NCI-H1930 (cell line): ENCODE results near the gene KLRC2.
"Not testable (repeated sequence)": the region's sequence is repeated elsewhere in the genome, so short reads cannot be mapped to it uniquely, and the experiment has no call there.

Experiments
- DNase-seq, 2 experiments: peaks; one replicate each; lab custom pipeline; 2025; lab: John Stamatoyannopoulos, UW

The KLRC2 gene

DNA sequence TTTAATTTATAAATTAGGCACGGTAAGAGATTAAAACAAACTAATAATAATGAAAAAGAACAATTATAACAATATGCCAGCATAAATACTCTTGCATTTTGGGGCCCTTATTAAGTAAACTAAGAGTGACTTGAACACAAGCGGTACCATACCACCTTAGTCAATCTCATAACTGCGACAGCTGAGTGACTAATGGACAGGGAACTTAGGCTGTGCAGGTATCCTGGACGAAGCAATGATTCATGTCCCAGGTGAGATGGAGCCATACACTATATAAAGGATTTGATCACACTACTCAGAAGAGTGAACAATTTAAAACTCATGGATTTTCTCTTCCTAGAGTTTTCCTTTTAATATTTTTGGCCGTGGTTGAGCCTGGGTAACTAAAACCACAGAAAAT is 30.5 kb downstream of the KLRC2 start:
- no peak for DNase-seq

DNA sequence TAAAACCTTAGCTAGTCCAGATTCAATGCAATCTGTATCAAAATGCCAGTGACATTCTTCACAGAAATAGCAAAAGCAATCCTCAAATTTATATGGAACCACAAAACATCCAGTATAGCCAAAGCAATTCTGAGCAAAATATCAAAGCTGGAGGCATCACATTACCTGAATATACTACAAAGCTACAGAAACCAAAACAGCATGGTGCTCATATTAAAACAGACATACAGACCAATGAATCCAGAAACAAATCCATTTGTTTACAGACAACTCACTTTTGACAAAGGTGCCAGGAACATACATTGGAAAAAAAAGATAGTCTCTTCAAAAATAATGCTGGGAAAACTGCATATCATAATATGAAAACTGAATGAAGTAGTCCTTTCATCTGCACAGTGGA is 31.0 kb downstream of the KLRC2 start:
- no peak for DNase-seq

DNA sequence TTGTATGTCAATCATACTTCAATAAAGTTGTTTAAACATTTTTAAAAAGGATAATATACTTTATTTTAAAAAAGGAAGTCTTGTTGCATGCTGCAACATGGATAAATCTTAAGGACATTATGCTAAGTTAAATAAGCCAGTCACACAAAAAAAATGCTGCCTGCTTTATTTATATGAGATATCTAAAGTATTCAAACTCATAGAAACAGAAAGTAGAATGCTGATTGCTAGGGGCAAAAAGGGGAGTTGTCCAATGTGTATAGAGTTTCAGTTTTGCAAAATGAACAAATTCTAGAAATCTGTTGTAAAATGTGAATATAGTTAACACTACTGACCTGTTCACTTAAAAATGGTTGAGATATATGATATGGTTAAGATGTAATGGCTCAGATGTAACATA is 35.0 kb downstream of the KLRC2 start:
- no peak for DNase-seq

DNA sequence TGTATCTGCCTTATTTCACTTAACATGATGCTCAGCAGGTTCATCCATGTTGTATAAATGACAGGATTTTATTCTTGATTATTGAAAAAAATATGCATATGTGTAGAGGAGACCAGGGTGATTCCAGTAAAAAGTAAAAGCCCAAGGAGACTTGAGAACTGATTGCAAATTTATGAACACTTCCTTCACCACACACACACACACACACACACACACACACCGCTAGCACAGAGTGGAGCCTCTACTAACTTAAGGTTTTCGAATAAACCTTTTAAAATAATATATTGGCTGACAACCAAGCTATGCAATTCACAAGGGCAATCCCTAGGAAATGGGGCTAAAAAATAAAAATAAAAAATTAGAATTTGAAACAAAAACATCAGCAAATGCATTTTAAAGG is 37.6 kb downstream of the KLRC2 start:
- DNase-seq = no peak

DNA sequence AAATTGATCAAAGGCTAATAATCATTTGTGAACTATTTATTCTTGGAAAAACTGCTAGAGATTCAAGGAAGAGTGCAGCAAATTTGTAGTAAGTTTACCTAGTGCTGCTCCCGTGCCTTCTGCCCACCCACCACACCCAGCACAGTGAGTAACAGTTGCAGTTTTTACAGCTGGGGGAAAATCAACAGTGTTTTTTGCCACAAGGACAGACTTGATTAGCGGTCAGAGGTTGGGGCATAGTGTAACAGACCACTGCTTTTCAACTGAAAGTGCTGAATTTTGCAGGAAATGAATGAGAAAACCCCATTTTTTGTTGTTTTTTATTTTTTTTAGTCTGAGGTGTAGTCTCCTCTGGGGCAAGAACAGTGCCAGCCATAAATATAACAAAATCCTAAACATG is 38.5 kb downstream of the KLRC2 start:
- DNase-seq = no peak

DNA sequence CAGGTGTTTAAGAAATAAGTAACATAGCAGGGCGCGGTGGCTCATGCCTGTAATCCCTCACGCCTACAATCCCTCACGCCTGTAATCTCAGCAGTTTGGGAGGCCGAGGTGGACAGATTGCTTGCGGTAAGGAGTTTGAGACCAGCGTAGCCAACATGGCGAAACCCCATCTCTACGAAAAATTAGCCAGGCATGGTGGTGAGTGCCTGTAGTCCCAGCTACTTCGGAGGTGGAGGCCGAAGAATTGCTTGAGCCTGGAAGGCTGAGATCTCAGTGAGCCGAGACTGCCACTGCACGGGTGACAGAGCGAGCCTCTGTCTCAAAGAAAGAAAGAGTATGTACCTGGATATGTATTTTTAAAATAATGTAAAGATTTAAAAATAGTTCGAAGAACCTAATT is 39.6 kb downstream of the KLRC2 start:
- DNase-seq = not testable (repeated sequence)

DNA sequence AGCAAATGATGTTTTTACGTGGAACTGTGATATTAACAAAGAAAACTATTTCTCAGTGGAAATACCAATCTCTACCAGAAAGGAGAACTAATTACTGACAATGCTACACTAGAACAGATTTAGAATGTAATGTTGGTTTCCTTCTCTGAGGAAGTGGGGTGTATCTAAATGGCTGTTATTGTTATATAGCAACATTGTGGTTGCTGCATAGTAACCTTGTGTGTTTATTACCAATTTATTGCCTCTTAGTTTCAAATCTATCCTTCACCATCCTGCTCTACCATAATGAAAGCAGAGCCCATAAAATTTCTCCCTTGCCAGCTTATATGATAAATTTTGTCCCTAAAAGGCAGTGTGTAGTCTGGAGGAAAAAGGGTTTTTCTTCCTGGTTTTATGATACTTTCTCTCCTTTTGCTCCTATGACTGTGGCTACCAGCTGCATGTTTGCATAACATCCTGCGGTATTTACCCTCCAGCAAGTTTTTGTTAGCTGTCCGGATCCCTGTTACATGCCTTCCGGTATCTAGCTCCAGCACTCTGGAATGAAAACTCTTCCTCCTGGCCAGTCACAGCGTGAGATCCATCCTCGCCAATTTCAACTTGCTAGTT is 40.3 kb downstream of the KLRC2 start:
- no peak for DNase-seq

DNA sequence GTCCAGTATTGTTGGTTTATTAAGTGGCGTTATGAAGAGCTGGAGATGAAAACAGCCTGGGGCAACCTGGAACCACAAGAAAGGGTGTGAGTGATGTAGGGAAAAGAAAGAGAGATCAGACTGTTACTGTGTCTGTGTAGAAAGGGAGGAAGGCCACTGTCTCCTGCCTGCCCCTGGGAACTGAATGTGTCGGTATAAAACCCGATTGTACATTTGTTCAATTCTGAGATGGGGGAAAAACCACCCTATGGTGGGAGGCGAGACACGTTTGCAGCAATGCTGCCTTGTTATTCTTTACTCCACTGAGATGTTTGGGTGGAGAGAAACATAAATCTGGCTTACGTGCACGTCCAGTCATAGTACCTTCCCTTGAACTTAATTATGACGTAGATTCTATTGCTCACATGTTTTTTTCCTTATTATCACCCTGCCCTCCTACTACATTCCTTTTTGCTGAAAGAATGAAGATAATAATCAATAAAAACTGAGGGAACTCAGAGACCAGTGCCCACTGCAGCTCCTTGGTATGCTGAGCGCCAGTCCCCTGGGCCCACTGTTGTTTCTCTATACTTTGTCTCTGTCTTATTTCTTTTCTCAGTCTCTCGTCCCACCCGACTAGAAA is 41.2 kb downstream of the KLRC2 start:
- not testable (repeated sequence) for DNase-seq

DNA sequence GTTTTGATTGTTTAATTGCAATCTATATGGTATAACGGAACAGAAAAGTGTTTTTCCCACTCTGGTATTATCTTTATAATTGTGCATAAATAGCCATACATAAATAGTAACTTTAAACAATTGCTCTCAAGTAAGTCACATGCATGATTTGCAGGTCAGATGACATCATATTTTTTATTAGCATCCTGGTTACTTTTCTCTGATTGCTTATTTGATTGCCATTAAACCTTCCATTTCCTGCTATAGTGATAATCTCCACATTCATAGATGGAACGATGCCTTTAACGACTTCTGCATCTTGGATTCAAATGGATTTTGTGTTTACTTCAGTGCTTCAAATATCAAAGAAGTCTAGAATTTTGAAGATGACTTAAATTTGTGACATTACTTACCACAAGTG is 42.5 kb downstream of the KLRC2 start:
- DNase-seq = no peak

DNA sequence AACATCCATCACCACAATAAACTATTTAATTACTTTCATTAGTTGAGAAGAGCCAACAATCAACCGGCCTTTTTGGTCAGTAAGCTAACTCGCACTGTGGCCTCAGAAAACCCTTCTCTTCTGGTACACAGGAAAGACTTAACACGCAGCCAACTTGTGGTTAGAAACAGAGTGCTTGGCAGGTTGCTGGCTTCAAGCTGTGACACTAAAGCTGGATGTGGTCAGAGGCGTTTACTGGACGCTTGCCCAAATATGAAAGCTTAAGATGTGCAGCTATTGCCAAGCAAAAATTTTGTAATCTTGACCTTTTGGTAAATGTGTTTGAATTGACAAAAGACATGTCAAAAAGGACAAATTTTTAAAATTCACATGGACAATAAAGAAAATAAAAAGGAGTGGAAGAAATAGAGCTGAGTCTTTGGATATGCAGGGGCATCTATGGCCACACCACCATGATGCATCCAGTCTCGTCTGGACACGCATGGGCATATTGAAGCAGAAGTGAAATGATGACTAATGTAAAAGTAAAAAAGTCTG is 43.3 kb downstream of the KLRC2 start:
- DNase-seq = no peak

DNA sequence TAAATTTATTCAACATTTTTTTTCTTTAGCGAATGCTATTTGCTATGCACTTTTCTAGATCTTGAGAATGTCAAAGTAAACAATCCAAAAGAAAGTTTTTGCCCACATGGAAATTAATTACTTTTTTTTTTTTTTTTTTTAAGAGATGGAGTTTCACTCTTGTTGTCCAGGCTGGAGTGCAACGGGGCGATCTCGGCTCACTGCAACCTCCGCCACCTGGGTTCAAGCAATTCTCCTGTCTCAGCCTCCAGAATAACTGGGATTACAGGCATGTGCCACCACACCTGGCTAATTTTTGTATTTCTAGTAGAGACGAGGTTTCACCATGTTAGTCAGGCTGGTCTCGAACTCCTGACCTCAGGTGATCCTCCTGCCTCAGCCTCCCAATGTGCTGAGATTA is 44.8 kb downstream of the KLRC2 start:
- not testable (repeated sequence) for DNase-seq

DNA sequence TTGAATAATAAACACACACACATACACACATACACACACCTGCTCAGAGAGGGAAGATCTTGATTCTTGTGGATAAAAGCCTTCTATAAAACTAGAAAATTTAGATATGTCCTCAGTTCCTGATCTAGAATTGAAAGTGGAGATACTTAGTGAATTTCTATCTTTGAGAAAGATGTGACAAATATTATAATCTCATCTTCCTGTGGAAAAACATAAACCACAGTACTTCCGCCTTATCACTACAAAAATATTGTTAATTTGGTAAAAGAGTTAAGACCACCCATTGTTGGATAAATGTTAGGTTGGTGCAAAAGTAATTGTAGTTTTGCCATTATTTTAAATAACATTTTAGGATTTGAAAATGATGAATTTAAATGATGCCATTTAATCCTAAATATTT is 45.9 kb downstream of the KLRC2 start, which contains the start of gene KLRK1:
Gene KLRK1, minus strand, starts transcription at position 138 of the 400 bp plus-strand sequence. CDS start 1,231 bp downstream, outside the sequence.
- DNase-seq = no peak

DNA sequence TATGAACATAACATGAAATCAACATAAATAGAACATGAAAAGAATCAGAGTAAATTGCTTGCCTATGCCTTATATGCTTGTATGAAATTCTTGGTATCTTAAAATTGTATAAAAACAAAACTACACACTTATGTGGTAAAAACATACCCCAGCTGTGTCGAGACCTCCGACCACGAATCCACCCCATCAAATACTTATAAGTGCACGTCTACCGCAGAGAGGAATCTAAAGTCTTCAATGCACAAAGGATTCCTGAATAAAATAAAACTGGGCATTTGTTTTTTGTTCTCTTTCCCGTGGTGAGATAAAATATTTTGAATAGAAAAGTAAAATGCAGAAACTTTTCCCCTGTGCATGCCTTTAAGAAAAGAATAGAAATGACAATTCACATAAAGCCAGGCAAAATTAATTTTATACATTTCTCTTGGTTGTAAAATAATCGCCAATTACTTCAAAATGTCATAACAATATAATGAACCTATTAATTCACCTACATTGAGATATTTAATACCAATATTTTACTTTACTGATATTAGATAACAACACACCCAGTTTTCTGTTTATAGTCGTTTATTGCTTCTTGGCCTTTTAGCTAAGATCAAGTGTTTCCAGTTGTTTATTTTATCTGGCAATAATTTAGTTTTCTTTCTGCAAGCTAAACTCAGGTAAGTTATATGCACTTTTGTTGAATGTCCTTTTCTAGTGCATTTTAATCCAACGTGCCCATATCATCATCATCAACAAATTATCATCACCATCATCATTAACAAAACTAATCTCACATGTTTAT is 47.0 kb downstream of the KLRC2 start:
- no peak for DNase-seq

DNA sequence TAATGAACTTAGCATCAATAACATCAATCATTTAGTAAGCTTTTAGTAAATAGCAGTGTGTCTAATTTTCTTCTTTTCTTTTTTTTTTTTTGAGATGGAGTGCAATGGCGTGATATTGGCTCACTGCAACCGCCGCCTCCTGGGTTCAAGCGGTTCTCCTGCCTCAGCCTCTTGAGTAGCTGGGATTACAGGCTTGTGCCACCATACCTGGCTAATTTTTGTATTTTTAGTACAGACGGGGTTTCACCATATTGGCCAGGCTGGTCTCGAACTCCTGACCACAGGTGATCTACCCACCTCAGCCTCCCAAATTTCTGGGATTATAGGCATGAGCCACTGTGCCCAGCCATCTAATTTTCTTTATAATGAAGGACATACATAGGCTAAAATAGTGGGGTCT is 48.3 kb downstream of the KLRC2 start:
- not testable (repeated sequence) for DNase-seq

DNA sequence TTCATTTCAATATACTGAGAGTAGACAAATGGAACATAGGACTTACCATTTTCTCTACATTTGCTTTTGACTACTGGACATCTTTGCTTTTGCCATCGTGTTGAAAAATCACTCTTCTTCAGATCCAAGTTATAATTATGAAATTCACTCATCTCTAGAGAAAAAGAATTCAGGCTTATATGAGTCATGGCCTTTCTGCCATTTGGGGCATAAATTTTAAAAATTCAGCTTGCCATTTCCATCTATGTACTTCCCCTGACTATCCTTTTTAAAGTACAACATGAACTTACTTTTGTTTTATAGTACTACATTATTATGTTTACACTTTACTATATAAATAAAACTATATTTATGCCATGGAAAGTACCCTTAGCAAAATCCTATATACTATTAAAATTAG is 49.0 kb downstream of the KLRC2 start:
- no peak for DNase-seq

DNA sequence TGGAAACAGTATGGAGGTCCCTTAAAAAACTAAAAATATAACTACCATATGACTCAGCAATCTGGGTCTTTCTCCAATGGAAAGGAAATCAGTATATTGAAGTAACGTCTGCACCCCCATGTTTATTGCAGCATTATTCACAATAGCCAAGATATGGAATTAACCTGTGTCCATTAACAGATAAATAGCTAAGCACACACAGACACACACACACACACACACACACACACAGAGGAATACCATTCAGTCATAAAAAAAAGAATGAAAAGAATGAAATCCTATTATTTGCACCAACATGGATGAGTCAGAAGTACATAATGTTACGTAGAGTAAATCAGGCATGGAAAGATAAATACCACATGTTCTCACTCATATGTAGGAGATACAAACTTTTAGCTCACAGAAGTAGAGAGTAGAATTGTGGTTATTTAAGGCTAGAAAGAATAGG is 50.6 kb downstream of the KLRC2 start:
- no peak for DNase-seq

DNA sequence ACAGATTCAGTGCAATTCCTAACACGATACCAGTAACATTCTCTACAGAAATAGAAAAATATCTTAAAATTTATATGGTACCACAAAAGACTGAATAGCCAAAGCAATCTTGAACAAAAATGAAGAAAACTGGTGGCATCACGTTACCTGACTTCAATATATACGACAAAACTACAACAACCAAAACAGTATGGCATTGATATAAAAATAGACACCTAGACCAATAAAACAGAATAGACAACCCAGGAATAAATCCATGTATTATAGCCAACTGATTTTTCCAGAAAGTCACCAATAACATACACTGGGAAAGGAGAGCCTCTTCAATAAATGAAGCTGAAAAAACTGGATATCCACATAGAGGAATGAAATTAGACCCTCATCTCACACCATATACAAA is 51.6 kb downstream of the KLRC2 start:
- DNase-seq = no peak

DNA sequence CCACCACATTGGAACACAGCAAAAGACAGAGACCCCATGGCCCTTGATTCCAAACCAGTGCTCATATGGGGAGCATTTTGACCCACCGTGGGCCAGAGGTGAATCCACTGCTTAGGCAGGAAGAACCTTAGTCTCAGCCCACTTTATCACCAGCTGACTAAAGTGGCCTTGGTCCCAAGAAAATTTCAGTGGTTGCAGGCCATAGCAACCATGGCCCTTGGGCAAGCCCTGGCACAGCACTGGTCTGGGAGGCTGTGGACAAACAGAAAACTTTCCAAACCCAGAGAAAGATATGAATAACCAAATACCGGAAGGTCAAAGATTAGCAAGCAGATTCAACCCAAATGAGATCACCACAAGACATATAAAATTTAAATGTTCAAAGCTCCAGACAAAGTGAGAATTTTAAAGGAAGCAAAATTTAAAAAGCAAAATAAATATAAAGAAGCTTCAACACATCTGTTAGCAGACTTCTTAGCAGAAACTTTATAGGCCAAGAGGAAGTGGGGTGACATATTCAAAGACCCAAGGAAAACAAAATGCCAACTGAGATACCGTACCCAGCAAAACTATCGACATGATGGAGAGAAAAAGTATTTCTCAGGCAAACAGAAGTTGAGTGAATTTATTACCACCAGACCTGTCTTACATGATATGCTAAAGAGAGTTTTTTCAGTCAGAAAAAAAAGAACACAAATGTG is 53.7 kb downstream of the KLRC2 start:
- no peak for DNase-seq
